Upper lobe of right lung (tissue), 1 donor: ENCODE measurements around the gene WDR27. TPM values are rescaled to one million over a fixed set of nuclear protein-coding genes. Genes with fewer than 3 reads are reported as not detected.

Experiments
- ATAC-seq: fragments of 200-7000 bp; cut with Tn5 transposase; one replicate; pipeline ENCODE4 v1.9.1; 2020; ENCODE audit warnings: mild to moderate bottlenecking, moderate library complexity
- DNase-seq: peaks from one replicate; pipeline ENCODE4 v3.0.0-alpha.2; 2020
- H3K27ac ChIP-seq: fragments of 200-600 bp; one replicate; pipeline ENCODE4 v1.8.0; 2022
- H3K27me3 ChIP-seq: fragments of 200-600 bp; one replicate; pipeline ENCODE4 v1.8.0; 2022; ENCODE audit warnings: mild to moderate bottlenecking
- H3K36me3 ChIP-seq: fragments of 200-600 bp; one replicate; pipeline ENCODE4 v1.8.0; 2022
- H3K4me1 ChIP-seq: fragments of 200-600 bp; one replicate; pipeline ENCODE4 v1.8.0; 2022
- H3K4me3 ChIP-seq: fragments of 200-600 bp; one replicate; pipeline ENCODE4 v1.8.0; 2022; ENCODE audit warnings: mild to moderate bottlenecking
- H3K9me3 ChIP-seq: fragments of 200-600 bp; one replicate; pipeline ENCODE4 v1.8.0; 2022
- intact Hi-C: fragments of 100-400 bp; cut with DNase I; formaldehyde crosslinking; loops from one replicate; pipeline ENCODE4 v1.11.0; 2022
- total RNA-seq: library from RNA; stranded (reverse); fragmentation: NEBNext Ultra II Directional; extraction: Animal tissue kit (Norgen Biotek cat#: 25700); gene quantifications from one replicate; pipeline ENCODE4 v1.2.1, GENCODE V29; 2021
- TF ChIP-seq, protein P1 (sequence below): fragments of 200-600 bp; IDR thresholded peaks from one replicate; pipeline ENCODE4 v1.8.0; 2022; ENCODE audit warnings: antibody characterized with exemption
- donor health status: DM: no; HTN: yes; CAD: no; lungs with severe emphysema.

Gene WDR27
- total RNA-seq, 1 donor from 2014 or later: 39.0 TPM

- no peak for DNase-seq
- no peak for ATAC-seq
- TF ChIP-seq, protein P1, sequence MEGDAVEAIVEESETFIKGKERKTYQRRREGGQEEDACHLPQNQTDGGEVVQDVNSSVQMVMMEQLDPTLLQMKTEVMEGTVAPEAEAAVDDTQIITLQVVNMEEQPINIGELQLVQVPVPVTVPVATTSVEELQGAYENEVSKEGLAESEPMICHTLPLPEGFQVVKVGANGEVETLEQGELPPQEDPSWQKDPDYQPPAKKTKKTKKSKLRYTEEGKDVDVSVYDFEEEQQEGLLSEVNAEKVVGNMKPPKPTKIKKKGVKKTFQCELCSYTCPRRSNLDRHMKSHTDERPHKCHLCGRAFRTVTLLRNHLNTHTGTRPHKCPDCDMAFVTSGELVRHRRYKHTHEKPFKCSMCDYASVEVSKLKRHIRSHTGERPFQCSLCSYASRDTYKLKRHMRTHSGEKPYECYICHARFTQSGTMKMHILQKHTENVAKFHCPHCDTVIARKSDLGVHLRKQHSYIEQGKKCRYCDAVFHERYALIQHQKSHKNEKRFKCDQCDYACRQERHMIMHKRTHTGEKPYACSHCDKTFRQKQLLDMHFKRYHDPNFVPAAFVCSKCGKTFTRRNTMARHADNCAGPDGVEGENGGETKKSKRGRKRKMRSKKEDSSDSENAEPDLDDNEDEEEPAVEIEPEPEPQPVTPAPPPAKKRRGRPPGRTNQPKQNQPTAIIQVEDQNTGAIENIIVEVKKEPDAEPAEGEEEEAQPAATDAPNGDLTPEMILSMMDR: no peak
- Histone ChIP-seq H3K27me3 (no peaks in the 10 kb centered on the region), H3K4me3 (no peak overlapping the region), H3K36me3 (no peaks in the 10 kb centered on the region), H3K9me3 (peaks cover 3% of the 10 kb centered on the region), H3K27ac (no peak overlapping the region), H3K4me1 (peaks cover 1% of the 10 kb centered on the region)
- intact Hi-C loops: no loop called here
Observed at GRCh38 chr6:169411722-169412121, 290.1 kb downstream of the WDR27 start.

- Histone ChIP-seq H3K27ac (no peak overlapping the region), H3K36me3 (no peaks in the 10 kb centered on the region), H3K27me3 (no peaks in the 10 kb centered on the region), H3K4me3 (no peak overlapping the region), H3K4me1 (no peaks in the 10 kb centered on the region), H3K9me3 (peaks cover 3% of the 10 kb centered on the region)
- no peak for ATAC-seq
- TF ChIP-seq, protein P1: no peak
- no peak for DNase-seq
- intact Hi-C loops: no loop called here
Observed at GRCh38 chr6:169411296-169411695, 290.5 kb downstream of the WDR27 start.

DNA sequence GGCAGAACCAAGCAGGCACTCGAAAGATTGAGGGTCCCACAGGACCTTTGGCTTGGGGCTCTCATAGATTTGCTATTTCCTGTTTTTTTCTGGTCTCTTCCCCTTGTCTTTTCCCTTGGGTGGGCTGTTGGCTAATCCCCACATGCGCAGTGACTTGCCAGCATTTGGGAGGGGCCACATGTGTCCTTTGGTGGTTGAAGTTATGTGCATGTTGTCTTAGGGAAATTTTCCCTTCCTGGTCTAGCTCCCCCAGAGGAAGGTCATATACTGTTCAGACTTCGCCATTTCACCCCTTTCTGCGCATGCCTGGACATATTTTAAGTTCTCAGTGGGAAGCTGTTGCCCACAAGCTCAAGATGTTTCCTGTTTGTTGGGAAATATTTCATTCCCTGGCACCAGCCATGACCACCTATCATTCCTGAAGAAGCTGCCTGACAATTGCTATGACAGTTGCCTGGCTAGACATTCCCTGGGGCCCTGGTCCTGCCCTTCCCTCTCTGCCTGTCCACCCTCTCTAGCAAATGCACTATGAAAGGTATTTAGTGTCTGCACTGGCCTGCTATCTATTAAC lies 292.0 kb downstream of the WDR27 start:
- Histone ChIP-seq H3K27me3 (no peaks in the 10 kb centered on the region), H3K36me3 (no peaks in the 10 kb centered on the region), H3K27ac (no peak overlapping the region), H3K4me3 (no peak overlapping the region), H3K4me1 (no peaks in the 10 kb centered on the region), H3K9me3 (no peaks in the 10 kb centered on the region)
- intact Hi-C loops: no loop called here
- no peak for ATAC-seq
- TF ChIP-seq, protein P1: no peak
- DNase-seq: no peak

DNA sequence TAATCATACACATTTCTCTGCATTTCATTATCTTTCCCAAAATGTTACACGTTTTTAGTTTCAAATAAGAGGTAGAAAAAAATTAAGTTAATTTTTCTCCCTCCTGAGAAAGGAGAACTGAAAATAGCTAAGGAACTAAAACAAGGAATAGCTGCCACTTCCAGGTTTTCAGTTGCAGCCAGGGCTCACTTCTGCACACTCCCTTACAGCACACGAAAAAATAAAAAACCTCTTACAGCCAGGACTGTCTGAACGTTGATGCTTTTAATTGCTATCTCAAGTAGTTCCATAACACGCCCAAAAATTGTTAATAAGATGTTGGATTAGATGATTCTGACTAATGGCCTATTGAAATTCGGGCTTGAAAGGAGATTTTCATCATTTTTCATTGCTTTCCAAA lies 294.5 kb downstream of the WDR27 start:
- intact Hi-C loops: no loop called here
- no peaks in the 10 kb centered on the region for H3K9me3 ChIP-seq
- H3K4me1 ChIP-seq: no peaks in the 10 kb centered on the region
- H3K36me3 ChIP-seq: no peaks in the 10 kb centered on the region
- no peak for ATAC-seq
- H3K27me3 ChIP-seq: no peaks in the 10 kb centered on the region
- H3K4me3 ChIP-seq: no peak overlapping the region
- H3K27ac ChIP-seq: no peak overlapping the region
- TF ChIP-seq, protein P1: no peak
- DNase-seq: no peak

Other genes starting within 250 kb of the WDR27 start
- gene C6orf120, start 97 bp upstream of the WDR27 start, total RNA-seq: 22.0 TPM
- gene PHF10, start 22.5 kb upstream of the WDR27 start, total RNA-seq: 46.1 TPM
- 1.2 TPM for gene DYNLT2, start 49.5 kb upstream of the WDR27 start, total RNA-seq
- gene ERMARD, start 49.6 kb upstream of the WDR27 start, total RNA-seq: 25.6 TPM